ENCODE measurements around the gene ZNF211.

The ZNF211 gene

GRCh38 chr19:57656346-57656745, 23.4 kb downstream of the ZNF211 start:
- DNase-seq: no peak

GRCh38 chr19:57664269-57665127, 31.5 kb downstream of the ZNF211 start:
- DNase-seq: no peak

- no peak for DNase-seq
Observed at GRCh38 chr19:57665261-57665806, 32.4 kb downstream of the ZNF211 start.

- DNase-seq: no peak
Observed at GRCh38 chr19:57667228-57667627, 34.3 kb downstream of the ZNF211 start.

- no peak for DNase-seq
Observed at GRCh38 chr19:57668635-57669034, 35.7 kb downstream of the ZNF211 start, which contains the start of gene ZSCAN4. Gene ZSCAN4, plus strand, starts transcription at chr19:57668935. Its CDS starts 7,211 bp downstream, at chr19:57676146.

- DNase-seq: no peak
Observed at GRCh38 chr19:57671124-57671895, 38.3 kb downstream of the ZNF211 start.

GRCh38 chr19:57672466-57672865, 39.5 kb downstream of the ZNF211 start:
- DNase-seq: no peak

GRCh38 chr19:57675881-57676280, 42.9 kb downstream of the ZNF211 start:
- no peak for DNase-seq

GRCh38 chr19:57682226-57682766, 49.3 kb downstream of the ZNF211 start:
- no peak for DNase-seq

GRCh38 chr19:57686727-57687126, 53.8 kb downstream of the ZNF211 start:
- DNase-seq: no peak

GRCh38 chr19:57687363-57688010, 54.5 kb downstream of the ZNF211 start:
- no peak for DNase-seq

GRCh38 chr19:57688011-57688763, 55.2 kb downstream of the ZNF211 start:
- DNase-seq: no peak

- DNase-seq: no peak
Observed at GRCh38 chr19:57689750-57690149, 56.8 kb downstream of the ZNF211 start.

All from activated CD4-positive, CD25-positive, alpha-beta regulatory T cell (primary cell).